ENCODE data around the gene PDIK1L. TPM values are rescaled to one million over a fixed set of nuclear protein-coding genes. Genes with fewer than 3 reads are reported as not detected.

PDIK1L gene
- total and polyA plus RNA-seq, 9 of the 15 experiments (the other 6 are each of a cell fraction or from before 2014, with no cell fraction given), result 12.8 to 30.2 (median 21.5) TPM

DNA sequence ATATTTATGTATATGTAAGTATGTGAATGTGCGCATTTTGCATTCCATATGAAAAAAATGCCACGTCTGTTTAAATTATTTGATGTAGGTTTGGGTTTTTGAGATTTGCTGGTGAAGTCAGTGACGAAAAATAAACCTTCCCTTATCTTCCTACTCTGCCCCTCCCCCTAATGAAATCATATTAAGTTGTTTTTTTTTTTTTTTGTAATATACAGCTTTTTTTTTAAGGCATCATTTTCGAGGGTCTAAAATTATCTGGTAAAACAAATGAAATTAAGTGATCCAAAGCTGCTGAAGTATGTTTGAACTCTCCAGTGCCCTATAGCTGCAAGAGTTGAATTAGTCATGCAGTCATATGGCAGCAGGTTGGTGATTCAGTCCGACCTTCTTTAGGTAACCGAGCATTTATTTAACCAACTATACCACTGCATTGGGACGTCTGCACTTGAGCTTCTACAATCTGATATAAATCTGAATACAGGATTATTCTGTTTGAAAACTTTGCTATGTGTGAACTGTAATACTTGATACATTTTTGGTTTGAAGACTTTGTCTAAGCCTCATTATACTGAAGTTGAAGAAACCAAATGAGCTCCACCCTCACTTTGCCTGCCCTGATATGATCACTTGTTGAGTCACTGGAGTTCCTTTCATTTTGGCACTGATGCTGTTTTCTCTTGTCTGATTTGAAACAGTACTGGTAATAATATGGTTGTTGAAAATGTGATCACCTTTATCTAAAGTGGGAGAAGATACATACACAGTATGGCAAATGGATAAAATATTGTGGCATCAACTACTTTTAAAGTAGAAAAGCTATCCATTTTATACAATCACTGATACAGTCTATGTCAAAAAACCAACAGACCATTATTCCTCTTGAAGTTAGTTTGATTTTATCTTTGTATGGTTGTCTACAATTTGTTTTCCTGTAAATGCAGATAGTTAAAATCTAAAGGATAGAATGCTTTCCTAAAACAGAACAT, 11.7 kb downstream of the PDIK1L start (continued):
- TF ChIP-seq, protein P1, sequence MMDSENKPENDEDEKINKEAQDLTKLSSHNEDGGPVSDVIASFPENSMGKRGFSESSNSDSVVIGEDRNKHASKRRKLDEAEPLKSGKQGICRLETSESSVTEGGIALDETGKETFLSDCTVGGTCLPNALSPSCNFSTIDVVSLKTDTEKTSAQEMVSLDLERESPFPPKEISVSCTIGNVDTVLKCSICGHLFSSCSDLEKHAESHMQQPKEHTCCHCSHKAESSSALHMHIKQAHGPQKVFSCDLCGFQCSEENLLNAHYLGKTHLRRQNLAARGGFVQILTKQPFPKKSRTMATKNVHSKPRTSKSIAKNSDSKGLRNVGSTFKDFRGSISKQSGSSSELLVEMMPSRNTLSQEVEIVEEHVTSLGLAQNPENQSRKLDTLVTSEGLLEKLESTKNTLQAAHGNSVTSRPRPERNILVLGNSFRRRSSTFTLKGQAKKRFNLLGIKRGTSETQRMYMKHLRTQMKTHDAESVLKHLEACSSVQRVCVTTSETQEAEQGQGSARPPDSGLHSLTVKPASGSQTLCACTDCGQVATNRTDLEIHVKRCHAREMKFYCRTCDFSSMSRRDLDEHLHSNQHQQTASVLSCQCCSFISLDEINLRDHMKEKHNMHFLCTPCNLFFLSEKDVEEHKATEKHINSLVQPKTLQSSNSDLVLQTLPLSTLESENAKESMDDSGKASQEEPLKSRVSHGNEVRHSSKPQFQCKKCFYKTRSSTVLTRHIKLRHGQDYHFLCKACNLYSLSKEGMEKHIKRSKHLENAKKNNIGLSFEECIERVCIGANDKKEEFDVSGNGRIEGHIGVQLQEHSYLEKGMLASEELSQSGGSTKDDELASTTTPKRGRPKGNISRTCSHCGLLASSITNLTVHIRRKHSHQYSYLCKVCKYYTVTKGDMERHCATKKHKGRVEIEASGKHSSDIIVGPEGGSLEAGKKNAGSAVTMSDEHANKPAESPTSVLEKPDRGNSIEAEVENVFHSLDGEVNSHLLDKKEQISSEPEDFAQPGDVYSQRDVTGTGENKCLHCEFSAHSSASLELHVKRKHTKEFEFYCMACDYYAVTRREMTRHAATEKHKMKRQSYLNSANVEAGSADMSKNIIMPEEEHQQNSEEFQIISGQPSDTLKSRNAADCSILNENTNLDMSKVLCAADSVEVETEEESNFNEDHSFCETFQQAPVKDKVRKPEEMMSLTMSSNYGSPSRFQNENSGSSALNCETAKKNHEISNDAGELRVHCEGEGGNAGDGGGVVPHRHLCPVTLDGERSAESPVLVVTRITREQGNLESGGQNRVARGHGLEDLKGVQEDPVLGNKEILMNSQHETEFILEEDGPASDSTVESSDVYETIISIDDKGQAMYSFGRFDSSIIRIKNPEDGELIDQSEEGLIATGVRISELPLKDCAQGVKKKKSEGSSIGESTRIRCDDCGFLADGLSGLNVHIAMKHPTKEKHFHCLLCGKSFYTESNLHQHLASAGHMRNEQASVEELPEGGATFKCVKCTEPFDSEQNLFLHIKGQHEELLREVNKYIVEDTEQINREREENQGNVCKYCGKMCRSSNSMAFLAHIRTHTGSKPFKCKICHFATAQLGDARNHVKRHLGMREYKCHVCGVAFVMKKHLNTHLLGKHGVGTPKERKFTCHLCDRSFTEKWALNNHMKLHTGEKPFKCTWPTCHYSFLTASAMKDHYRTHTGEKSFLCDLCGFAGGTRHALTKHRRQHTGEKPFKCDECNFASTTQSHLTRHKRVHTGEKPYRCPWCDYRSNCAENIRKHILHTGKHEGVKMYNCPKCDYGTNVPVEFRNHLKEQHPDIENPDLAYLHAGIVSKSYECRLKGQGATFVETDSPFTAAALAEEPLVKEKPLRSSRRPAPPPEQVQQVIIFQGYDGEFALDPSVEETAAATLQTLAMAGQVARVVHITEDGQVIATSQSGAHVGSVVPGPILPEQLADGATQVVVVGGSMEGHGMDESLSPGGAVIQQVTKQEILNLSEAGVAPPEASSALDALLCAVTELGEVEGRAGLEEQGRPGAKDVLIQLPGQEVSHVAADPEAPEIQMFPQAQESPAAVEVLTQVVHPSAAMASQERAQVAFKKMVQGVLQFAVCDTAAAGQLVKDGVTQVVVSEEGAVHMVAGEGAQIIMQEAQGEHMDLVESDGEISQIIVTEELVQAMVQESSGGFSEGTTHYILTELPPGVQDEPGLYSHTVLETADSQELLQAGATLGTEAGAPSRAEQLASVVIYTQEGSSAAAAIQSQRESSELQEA (IDR thresholded peaks at IDR 0.05; ENCODE audit: low read depth), result no peak
- no peak for TF ChIP-seq EGR1 (conservative IDR thresholded peaks at IDR 0.05)
- TF ChIP-seq SMARCA4 (IDR thresholded peaks at IDR 0.05), result peak; percentile 91
- TF ChIP-seq ZNF551 (CRISPR knock-in tag; IDR thresholded peaks at IDR 0.05), result no peak
- no peak for TF ChIP-seq ZBTB7A (IDR thresholded peaks at IDR 0.05; ENCODE audit: borderline replicate concordance, control insufficient read depth, low read depth, low read length)
- TF ChIP-seq, protein P2, sequence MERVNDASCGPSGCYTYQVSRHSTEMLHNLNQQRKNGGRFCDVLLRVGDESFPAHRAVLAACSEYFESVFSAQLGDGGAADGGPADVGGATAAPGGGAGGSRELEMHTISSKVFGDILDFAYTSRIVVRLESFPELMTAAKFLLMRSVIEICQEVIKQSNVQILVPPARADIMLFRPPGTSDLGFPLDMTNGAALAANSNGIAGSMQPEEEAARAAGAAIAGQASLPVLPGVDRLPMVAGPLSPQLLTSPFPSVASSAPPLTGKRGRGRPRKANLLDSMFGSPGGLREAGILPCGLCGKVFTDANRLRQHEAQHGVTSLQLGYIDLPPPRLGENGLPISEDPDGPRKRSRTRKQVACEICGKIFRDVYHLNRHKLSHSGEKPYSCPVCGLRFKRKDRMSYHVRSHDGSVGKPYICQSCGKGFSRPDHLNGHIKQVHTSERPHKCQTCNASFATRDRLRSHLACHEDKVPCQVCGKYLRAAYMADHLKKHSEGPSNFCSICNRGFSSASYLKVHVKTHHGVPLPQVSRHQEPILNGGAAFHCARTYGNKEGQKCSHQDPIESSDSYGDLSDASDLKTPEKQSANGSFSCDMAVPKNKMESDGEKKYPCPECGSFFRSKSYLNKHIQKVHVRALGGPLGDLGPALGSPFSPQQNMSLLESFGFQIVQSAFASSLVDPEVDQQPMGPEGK (CRISPR knock-in tag; IDR thresholded peaks at IDR 0.05; ENCODE audit: borderline replicate concordance), result no peak
- TF ChIP-seq, protein P3, sequence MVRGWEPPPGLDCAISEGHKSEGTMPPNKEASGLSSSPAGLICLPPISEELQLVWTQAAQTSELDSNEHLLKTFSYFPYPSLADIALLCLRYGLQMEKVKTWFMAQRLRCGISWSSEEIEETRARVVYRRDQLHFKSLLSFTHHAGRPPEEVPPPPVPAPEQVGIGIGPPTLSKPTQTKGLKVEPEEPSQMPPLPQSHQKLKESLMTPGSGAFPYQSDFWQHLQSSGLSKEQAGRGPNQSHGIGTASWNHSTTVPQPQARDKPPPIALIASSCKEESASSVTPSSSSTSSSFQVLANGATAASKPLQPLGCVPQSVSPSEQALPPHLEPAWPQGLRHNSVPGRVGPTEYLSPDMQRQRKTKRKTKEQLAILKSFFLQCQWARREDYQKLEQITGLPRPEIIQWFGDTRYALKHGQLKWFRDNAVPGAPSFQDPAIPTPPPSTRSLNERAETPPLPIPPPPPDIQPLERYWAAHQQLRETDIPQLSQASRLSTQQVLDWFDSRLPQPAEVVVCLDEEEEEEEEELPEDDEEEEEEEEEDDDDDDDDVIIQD (CRISPR knock-in tag; IDR thresholded peaks at IDR 0.05), result no peak
- TF ChIP-seq MAFK (IDR thresholded peaks at IDR 0.05; ENCODE audit: low read length), result peak; percentile 55; the same call in 1 of the 2 replicates
- TF ChIP-seq ZNF766 (CRISPR knock-in tag; conservative IDR thresholded peaks at IDR 0.05), result peak; percentile 92
- no peak for TF ChIP-seq PHTF2 (CRISPR knock-in tag; IDR thresholded peaks at IDR 0.05)
